Putamen (tissue), 1 donor: ENCODE data around the gene CRTC1.
A peak's percentile ranks its signal among the peaks of the same experiment; 100 is the strongest.

Experiments used
- DNase-seq: peaks from one replicate; pipeline ENCODE4 v3.0.0-alpha.2; 2016; ENCODE audit warnings: low spot score

The CRTC1 gene

GRCh38 chr19:18683109-18683957 lies at the start of gene CRTC1:
TSS of gene CRTC1 (plus strand) at chr19:18683680. CDS start at chr19:18683703, 23 bp downstream.
- peak; percentile 82 for DNase-seq

GRCh38 chr19:18634612-18635297 lies 48.7 kb upstream of the CRTC1 start:
- no peak for DNase-seq

- DNase-seq: no peak
These were observed 47.7 kb upstream of the CRTC1 start for GRCh38 chr19:18635831-18636182.

GRCh38 chr19:18636183-18636968 lies 47.1 kb upstream of the CRTC1 start:
- DNase-seq: peak; percentile 93

GRCh38 chr19:18636969-18637629 lies 46.4 kb upstream of the CRTC1 start, which contains the start of gene KLHL26:
TSS of gene KLHL26 (plus strand) at chr19:18637028. CDS start at chr19:18637055, 27 bp downstream.
- no peak for DNase-seq

- no peak for DNase-seq
These were observed 45.5 kb upstream of the CRTC1 start for GRCh38 chr19:18637673-18638630.

- no peak for DNase-seq
These were observed 43.7 kb upstream of the CRTC1 start for GRCh38 chr19:18639706-18640243.

GRCh38 chr19:18644196-18645034 lies 39.1 kb upstream of the CRTC1 start:
- peak; percentile 77 for DNase-seq

GRCh38 chr19:18645035-18645511 lies 38.4 kb upstream of the CRTC1 start:
- peak; percentile 85 for DNase-seq

GRCh38 chr19:18646535-18647370 lies 36.7 kb upstream of the CRTC1 start:
- no peak for DNase-seq

- DNase-seq: no peak
These were observed 36.1 kb upstream of the CRTC1 start for GRCh38 chr19:18647371-18647767.

GRCh38 chr19:18647807-18648206 lies 35.7 kb upstream of the CRTC1 start:
- DNase-seq: no peak

- no peak for DNase-seq
These were observed 34.5 kb upstream of the CRTC1 start for GRCh38 chr19:18648973-18649315.

- DNase-seq: no peak
These were observed 34.0 kb upstream of the CRTC1 start for GRCh38 chr19:18649371-18650020.

GRCh38 chr19:18650021-18650390 lies 33.5 kb upstream of the CRTC1 start:
- DNase-seq: no peak

- DNase-seq: no peak
These were observed 32.9 kb upstream of the CRTC1 start for GRCh38 chr19:18650468-18651041.

GRCh38 chr19:18651300-18651699 lies 32.2 kb upstream of the CRTC1 start:
- DNase-seq: no peak

GRCh38 chr19:18651733-18652132 lies 31.7 kb upstream of the CRTC1 start:
- no peak for DNase-seq
